Ammon's horn (tissue), 1 donor: ENCODE measurements around the gene MINDY2.
"Not testable (repeated sequence)": the region's sequence is repeated elsewhere in the genome, so short reads cannot be mapped to it uniquely, and the experiment has no call there.

ENCODE experiments used
- DNase-seq: peaks from one replicate; pipeline ENCODE4 v3.0.0-alpha.2; 2016; ENCODE audit warnings: low spot score

The MINDY2 gene

GRCh38 chr15:58883926-58884325 is 112.8 kb downstream of the MINDY2 start:
- DNase-seq, result not testable (repeated sequence)

GRCh38 chr15:58886921-58887320 is 115.8 kb downstream of the MINDY2 start:
- no peak for DNase-seq

GRCh38 chr15:58889363-58889762 is 118.3 kb downstream of the MINDY2 start:
- DNase-seq, result no peak

GRCh38 chr15:58898150-58898680 is 127.1 kb downstream of the MINDY2 start:
- no peak for DNase-seq

- DNase-seq, result no peak
These were observed 129.5 kb downstream of the MINDY2 start for GRCh38 chr15:58900631-58901030.

GRCh38 chr15:58908550-58909309 is 137.6 kb downstream of the MINDY2 start:
- no peak for DNase-seq

GRCh38 chr15:58909616-58910015 is 138.5 kb downstream of the MINDY2 start:
- no peak for DNase-seq

- no peak for DNase-seq
These were observed 139.4 kb downstream of the MINDY2 start for GRCh38 chr15:58910456-58910855.
